HG03469 (cell line): ENCODE measurements around the gene SHOX.

Source experiments
- ATAC-seq: cut with Tn5 transposase; IDR thresholded peaks from one replicate; pipeline ENCODE4 v1.9.1; 2021; ENCODE audit warnings: mild to moderate bottlenecking, moderate library complexity, moderate number of reproducible peaks; ENCODE audit not compliant: unreplicated experiment

Gene SHOX

DNA sequence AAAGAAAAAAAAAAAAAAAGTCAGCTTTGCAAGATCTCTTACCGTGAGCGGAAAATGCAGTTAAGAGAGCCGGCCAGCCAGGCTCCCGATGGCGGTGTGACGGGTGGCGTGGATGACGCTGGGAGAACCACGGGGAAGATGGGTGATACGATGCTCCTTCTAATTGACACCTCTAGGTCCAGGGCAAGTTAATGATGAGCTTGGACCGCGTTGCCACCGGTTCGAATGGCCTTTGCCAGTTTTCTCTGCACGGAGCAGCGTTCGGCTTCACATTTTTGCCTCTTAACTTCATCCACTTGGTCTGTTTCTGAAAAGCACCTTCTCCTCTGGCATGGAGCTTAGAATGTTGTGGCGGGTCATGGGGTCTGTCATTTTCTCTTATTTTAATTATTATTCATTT, 33.2 kb downstream of the SHOX start:
- no peak for ATAC-seq

GRCh38 chrX:666762-667720, 36.5 kb downstream of the SHOX start:
- no peak for ATAC-seq

GRCh38 chrX:670645-671044, 40.1 kb downstream of the SHOX start:
- no peak for ATAC-seq

DNA sequence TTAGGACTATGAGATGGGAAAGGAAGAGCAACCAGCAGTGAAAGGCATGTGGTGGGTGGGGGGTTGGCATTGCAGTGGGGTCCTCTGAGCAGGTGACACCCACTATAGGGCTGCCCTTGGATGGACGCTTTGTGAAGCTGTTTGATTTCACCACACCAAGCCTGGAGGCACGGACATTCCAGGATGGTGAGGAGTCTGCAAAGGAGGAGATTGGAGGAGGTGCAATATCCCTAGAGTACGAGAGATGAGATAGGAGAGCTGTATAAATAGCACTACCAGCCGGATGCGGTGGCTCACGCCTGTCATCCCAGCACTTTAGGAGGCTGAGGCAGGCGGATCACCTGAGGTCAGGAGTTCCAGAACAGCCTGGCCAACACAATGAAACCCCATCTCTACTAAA, 42.3 kb downstream of the SHOX start:
- no peak for ATAC-seq

DNA sequence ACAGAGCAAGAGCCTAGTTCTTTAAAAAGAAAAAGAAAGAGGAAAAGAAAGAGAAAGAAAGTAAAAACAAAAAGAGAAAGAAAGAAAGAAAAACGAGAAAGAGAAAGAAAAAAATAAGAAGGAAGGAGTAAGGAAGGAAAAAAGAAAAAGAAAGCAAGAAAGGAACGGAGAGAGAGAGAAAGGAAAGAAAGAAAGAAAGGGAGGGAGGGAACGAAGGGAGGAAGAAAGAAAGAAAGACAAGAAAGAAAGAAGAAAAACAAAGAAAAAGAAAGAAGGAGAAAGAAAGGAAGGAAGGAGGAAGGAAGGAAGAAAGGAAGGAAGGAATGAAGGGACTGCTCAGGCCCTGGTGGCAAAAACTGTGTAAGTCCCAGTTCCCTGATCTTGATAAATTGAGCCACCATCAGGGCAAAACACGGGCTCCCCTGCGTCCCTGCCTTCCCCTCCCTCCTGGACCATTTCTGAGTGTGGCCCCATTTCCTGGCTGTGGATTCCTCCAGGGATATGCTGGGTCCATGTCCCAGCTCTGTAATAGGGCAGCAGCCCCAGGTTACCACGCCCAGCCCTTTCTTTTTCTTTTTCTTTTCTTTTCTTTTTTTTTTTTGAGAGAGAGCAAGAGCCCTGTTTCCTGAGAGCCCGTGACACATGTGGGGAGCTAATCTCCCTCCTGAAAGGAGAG, 44.8 kb downstream of the SHOX start:
- no peak for ATAC-seq

DNA sequence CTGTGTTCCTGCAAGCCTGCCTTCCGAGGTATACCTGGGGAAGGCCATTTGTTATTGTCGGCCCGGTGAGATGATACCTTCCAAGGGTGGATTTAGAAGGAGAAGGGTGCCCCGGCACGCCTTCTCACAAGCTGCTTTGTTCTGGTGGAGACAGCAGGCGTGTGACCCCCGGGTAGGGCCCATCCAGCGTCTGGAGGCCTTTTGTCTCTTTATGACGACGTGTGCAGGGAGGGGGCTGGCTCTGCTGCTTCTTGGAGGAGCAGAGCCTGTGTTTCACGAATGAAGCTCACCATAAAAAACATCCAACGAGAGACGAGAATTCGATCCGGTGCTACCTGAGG, 45.3 kb downstream of the SHOX start:
- ATAC-seq = no peak

DNA sequence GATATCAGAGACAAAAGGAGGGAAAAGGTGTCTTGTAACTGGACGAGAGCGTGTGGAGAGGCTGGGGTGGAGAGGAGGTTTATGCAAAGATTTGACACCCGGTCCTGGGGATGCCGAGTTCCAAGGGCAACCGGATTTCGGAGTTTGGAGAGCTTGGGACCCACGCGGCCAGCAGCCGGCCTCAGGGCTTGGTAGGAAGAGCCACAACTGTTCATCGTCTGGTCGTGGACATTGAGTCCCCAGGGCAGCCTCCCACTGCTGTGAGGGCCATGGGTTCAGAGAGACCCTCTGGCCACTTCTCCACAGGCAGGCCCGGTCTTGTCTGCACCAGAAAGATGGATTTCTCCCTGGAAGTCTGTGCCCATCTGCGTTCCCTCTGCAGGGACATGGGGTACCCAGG, 46.8 kb downstream of the SHOX start:
- no peak for ATAC-seq

- no peak for ATAC-seq
These were observed 48.8 kb downstream of the SHOX start for GRCh38 chrX:679291-679979.

DNA sequence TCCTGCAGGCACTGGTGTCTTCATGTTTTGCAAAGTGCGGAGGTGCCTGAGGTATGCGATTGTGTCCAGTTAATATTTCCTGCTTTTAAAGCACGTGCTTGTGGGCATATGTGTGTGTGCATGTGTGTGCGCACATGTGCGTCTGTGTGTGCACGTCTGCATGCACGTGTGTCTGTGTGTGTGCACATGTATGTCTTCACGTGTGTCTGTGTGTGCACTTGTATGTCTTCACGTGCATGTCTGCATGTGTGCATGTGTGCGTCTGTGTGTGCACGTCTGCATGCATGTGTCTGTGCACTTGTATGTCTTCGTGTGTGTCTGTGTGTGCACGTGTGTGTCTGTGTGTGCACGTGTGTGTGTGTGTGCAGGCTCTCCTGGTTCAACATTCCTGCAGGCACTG, 49.5 kb downstream of the SHOX start:
- ATAC-seq = no peak

DNA sequence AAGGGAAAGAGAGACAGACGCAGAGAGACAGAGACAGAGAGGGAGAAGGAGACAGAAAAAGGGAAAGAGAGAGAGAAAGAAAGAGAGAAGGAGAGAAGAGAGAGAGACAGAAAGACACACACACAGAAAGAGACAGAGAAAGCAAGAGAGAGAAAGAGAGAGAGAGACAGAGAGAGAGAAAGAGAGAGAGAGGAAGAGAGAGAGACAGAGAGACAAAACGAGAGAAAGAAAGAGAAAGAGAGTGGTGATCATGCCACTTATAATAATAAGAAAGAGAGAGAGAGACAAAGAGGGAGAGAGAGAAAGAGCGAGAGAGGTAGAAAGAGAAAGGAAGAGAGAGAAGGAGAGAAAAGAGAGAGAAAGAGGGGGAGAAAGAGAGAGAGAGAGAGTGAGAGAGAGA, 51.4 kb downstream of the SHOX start:
- no peak for ATAC-seq

- no peak for ATAC-seq
These were observed 52.3 kb downstream of the SHOX start for GRCh38 chrX:682892-683291.

DNA sequence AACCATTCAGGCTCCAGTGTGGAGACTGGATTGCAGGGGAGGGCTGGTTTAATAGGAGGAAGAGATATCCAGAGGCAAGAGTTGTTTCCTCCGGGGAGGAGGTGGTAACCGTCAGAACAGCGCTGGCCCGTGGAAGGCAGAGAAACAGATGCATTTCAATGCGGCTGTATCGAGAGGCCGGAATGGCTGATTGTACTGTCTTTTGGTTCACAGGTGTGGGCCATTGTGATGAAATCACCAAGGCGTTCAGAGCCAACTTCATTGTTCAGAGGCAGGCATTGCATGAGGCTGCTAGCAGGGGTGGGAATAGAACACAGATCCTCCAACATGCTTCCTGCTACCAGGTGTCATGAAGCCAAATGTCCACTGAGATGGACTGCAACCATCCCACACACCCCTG, 53.0 kb downstream of the SHOX start:
- no peak for ATAC-seq

DNA sequence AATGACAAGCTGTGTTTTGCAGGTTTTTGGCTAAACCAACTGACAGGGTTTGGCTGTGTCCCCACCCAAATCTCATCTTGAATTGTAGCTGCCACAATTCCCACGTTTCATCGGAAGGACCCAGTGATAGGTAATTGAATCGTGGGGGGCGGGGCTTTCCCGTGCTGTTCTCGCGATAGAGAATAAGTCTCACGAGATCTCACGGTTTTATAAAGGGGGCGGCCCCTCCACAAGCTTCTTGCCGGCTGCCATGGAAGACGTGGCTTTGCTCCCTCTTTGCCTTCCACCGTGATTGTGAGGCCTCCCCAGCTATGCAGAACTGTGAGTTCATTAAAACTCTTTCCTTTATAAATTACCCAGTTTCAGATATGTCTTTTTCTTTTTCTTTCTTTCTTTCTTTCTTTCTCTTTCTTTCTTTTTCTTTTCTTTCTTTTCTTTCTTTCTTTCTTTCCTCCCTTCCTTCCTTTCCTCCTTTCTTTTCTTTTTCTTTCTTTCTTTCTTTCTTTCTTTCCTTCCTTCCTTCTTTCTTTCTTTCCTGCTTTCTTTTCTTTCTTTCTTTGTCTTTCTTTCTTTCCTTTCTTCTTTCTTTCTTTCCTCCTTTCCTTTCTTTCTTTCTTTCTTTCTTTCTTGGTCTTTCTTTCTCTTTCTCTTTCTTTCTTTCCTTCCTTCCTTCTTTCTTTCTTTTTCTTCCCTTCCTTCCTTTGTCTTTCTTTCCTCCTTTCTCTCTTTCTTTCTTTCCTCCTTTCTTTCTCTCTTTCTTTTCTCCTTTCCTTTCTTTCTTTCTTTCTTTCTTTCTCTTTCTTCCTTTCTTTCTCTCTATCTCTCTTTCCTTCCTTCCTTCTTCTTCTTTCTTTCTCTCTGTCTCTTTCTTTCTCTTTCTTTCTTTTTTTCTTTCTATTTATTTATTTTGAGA, 54.8 kb downstream of the SHOX start:
- no peak for ATAC-seq

DNA sequence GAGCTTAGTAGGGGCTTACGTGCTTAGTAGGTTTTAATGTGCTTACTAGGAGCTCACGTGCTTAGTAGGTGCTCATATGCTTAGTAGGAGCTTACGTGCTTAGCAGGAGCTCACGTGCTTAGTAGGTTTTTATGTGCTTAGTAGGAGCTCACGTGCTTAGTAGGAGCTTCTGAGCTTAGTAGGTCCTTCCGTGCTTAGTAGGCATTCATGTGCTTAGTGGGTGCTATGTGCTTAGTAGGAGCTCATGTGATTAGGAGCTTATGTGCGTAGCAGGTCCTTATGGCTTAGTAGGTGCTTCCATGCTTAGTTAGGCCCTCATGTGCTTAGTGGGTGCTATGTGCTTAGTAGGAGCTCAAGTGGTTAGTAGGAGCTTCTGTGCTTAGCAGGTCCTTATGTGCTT, 59.4 kb downstream of the SHOX start:
- no peak for ATAC-seq

- ATAC-seq = no peak
These were observed 64.2 kb downstream of the SHOX start for GRCh38 chrX:694800-695199.

- ATAC-seq = no peak
These were observed 67.6 kb downstream of the SHOX start for GRCh38 chrX:698206-698605.

- ATAC-seq = no peak
These were observed 70.3 kb downstream of the SHOX start for GRCh38 chrX:700936-701335.

DNA sequence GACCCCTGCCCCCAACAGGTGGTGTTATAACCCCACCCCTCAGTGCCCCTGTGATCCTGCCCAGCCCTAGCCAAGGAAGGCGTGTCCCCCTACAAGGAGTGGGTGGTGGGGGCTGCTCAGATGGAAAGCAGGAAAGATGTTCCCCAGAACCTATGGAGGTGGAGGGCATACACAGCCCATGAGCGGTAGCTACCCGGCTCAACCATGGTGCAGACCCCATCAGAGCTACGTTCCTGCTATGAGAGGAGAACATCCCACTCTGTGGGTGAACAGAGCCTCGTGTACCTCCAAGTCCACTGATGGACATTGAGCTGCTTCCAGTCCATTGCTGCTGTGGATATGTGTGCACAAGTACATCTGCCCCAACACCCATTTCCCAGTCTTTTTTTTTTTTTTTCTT, 71.1 kb downstream of the SHOX start:
- ATAC-seq = no peak

DNA sequence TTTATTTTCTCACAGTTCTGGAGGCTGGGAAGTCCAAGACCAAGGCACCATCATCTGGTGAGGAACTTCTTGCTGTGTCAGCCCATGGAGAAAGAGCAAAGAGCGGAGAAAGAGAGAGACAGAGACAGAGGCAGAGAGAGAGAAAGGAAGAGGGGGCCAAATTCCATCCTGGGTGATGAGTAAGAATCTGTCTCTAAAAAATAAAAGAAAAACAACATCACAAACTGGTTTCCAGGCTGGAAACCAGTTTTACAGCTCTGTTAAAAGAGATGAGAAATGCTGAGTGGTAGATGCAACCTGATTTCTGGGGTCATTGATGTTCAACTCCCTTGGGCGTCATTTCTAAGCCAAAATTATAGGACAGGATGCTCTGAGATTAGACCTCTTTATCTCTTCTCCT, 72.9 kb downstream of the SHOX start:
- no peak for ATAC-seq

GRCh38 chrX:703866-704265, 73.3 kb downstream of the SHOX start:
- ATAC-seq = no peak
